Activated CD8-positive, alpha-beta T cell treated with anti-CD3 and anti-CD28 coated beads for 36 hours (primary cell): ENCODE measurements around the gene PYHIN1. TPM values are rescaled to one million over a fixed set of nuclear protein-coding genes. Genes with fewer than 3 reads are reported as not detected.

Experiments used
- ATAC-seq: fragments of 200-7000 bp; cut with Tn5 transposase; one replicate; pipeline ENCODE4 v1.10.0; 2021; ENCODE audit warnings: mild to moderate bottlenecking, moderate library complexity
- CTCF ChIA-PET: fragments of 350-600 bp; sonication (Branson Sonifier 250); formaldehyde crosslinking; loops from one replicate; lab custom pipeline; 2021; ENCODE audit warnings: antibody characterized with exemption; lab: Charles Lee
- POLR2A ChIA-PET: fragments of 350-600 bp; sonication (Branson Sonifier 250); formaldehyde crosslinking; loops from one replicate; lab custom pipeline; 2021; ENCODE audit warnings: antibody characterized with exemption; lab: Charles Lee
- DNase-seq: peaks from one replicate; pipeline ENCODE4 v3.0.0-alpha.2; 2020
- H3K27ac Mint-ChIP-seq: one replicate; pipeline ENCODE4 v1.8.0; 2021; ENCODE audit warnings: mild to moderate bottlenecking, mixed read lengths
- H3K27me3 Mint-ChIP-seq: one replicate; pipeline ENCODE4 v1.8.0; 2021; ENCODE audit warnings: mixed read lengths
- H3K36me3 Mint-ChIP-seq: one replicate; pipeline ENCODE4 v1.8.0; 2021; ENCODE audit warnings: low read depth, mixed read lengths
- H3K4me1 Mint-ChIP-seq: one replicate; pipeline ENCODE4 v1.8.0; 2021; ENCODE audit warnings: low read depth, mixed read lengths
- H3K4me3 Mint-ChIP-seq: one replicate; pipeline ENCODE4 v1.8.0; 2021; ENCODE audit warnings: mild to moderate bottlenecking, moderate library complexity, mixed read lengths
- H3K9me3 Mint-ChIP-seq: one replicate; pipeline ENCODE4 v1.8.0; 2021; ENCODE audit warnings: mixed read lengths
- intact Hi-C: fragments of 100-400 bp; cut with micrococcal nuclease; formaldehyde crosslinking; loops from one replicate; pipeline ENCODE4 v1.10.0; 2022
- total RNA-seq, 2 experiments: library from RNA; stranded (reverse); gene quantifications; one replicate each; pipeline ENCODE4 v1.2.3, GENCODE V29; 2021
- TF ChIP-seq, protein P1 (sequence below): fragments of 200-600 bp; IDR thresholded peaks from one replicate; pipeline ENCODE4 v1.8.0; 2022; ENCODE audit warnings: antibody characterized with exemption, mild to moderate bottlenecking

The PYHIN1 gene
- total RNA-seq, 2 experiments from 2014 or later: 7.0 to 8.5 TPM

DNA sequence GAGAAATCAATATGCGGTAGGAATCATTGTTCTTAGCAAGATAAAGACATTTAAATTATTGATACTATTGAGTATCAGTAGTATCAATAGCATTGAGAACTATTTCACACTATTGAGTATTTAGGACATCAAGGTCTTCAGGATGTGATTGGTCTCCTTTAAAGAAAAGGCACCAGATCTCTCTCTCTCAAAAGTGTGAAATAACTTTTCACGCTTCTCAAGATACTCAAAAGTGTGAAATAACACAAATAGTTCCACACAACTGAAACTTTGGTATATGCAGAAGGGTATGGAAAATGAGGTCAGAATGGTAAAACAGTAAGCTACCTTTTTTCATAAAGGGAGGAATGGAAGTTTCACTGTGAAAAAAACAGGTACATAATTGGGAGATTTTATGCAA lies 6.7 kb upstream of the PYHIN1 start:
- CTCF ChIA-PET: no interaction called here
- no peak overlapping the region for H3K4me3 Mint-ChIP-seq
- H3K27me3 Mint-ChIP-seq: peaks cover 2% of the 10 kb centered on the region
- TF ChIP-seq, protein P1, sequence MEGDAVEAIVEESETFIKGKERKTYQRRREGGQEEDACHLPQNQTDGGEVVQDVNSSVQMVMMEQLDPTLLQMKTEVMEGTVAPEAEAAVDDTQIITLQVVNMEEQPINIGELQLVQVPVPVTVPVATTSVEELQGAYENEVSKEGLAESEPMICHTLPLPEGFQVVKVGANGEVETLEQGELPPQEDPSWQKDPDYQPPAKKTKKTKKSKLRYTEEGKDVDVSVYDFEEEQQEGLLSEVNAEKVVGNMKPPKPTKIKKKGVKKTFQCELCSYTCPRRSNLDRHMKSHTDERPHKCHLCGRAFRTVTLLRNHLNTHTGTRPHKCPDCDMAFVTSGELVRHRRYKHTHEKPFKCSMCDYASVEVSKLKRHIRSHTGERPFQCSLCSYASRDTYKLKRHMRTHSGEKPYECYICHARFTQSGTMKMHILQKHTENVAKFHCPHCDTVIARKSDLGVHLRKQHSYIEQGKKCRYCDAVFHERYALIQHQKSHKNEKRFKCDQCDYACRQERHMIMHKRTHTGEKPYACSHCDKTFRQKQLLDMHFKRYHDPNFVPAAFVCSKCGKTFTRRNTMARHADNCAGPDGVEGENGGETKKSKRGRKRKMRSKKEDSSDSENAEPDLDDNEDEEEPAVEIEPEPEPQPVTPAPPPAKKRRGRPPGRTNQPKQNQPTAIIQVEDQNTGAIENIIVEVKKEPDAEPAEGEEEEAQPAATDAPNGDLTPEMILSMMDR: no peak
- peaks cover 10% of the 10 kb centered on the region for H3K4me1 Mint-ChIP-seq
- POLR2A ChIA-PET: interaction anchor here (1.4 kb wide), 1 partner anchor 84 kb away, joined by 5 read pairs; no protein-coding TSS in a partner anchor
- peak overlapping the region; percentile 26 for H3K27ac Mint-ChIP-seq
- ATAC-seq (no peak), DNase-seq (no peak)
- H3K9me3 Mint-ChIP-seq: peaks cover 16% of the 10 kb centered on the region
- peaks cover 5% of the 10 kb centered on the region for H3K36me3 Mint-ChIP-seq
- intact Hi-C loops: no loop called here

DNA sequence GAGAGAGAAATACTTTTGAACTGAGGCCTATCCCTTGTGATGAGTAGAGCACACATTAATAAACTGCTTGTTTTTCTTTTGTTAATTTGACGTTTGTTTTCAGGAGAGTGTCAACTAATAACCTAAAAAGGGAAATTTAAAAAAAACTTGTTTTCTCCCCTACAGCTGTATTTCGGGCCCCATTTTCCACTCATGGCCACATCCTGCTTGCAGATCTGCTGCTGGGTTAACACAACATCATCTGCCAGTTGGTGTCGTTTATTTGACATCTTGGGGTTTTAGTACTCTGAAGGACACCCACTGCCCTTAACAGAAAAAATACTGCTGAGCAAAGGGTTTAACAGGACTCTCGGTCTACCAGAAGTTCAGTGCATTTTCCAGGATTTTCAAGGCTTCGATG lies 848 bp upstream of the PYHIN1 start:
- H3K27me3 Mint-ChIP-seq: no peaks in the 10 kb centered on the region
- intact Hi-C loops: no loop called here
- peak; percentile 59 for ATAC-seq
- H3K36me3 Mint-ChIP-seq: peaks cover 4% of the 10 kb centered on the region
- H3K27ac Mint-ChIP-seq: peak overlapping the region; percentile 89
- TF ChIP-seq, protein P1: no peak
- DNase-seq: peak; percentile 64
- peaks cover 23% of the 10 kb centered on the region for H3K4me1 Mint-ChIP-seq
- H3K9me3 Mint-ChIP-seq: peaks cover 5% of the 10 kb centered on the region
- H3K4me3 Mint-ChIP-seq: peak overlapping the region; percentile 48
- ChIA-PET CTCF (no interaction called here), POLR2A (no interaction called here)

DNA sequence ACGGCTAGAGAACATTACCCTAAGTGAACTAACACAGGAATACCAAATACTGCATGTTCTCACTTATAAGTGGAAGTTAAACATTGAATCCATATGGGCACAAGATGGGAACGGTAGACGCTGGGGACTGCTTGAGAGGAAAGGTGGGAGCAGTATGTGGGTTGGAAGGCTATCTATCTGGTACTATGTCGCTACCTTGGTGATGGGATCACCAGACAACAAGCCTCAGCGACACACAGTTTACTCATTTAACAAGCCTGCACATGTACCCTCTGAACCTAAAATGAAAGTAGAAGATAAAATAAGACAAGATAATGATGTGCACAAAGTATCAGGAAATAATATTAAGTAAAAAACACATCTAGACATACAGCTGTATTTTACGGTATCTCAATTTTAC lies 819 bp downstream of the PYHIN1 start:
- DNase-seq (peak; percentile 10), ATAC-seq (peak; percentile 68)
- Mint-ChIP-seq H3K4me3 (peak overlapping the region; percentile 82), H3K9me3 (peaks cover 4% of the 10 kb centered on the region), H3K4me1 (peaks cover 29% of the 10 kb centered on the region), H3K27me3 (peaks cover 2% of the 10 kb centered on the region), H3K36me3 (peaks cover 6% of the 10 kb centered on the region), H3K27ac (peak overlapping the region; percentile 92)
- intact Hi-C loops: no loop called here
- ChIA-PET CTCF (no interaction called here), POLR2A (interaction anchor here (2.3 kb wide), 1 partner anchor 77 kb away, joined by 10 read pairs; the partner anchor contains the start of gene IFI16)
- TF ChIP-seq, protein P1: no peak

DNA sequence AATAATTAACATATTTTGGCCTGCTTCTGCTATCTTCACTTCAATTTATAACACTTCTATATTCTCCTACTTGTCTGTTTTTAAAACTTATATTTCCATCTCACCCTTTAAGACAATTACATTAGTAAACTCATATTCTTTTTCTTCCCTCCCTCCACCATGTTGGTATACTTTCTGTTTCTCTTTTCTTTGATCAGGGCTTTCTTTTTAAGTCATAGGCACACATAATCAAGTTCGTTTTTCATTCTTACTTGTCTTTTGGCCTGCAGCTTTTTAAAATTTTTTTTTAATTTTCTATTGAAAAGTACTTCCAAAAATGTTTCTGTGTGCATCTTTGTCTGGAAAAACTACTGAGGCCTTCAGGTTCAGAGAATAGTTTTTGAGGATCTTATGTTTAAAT lies 2.3 kb downstream of the PYHIN1 start:
- intact Hi-C loops: no loop called here
- H3K27ac Mint-ChIP-seq: peak overlapping the region; percentile 81
- H3K4me3 Mint-ChIP-seq: peak overlapping the region; percentile 67
- no peak for DNase-seq
- no peaks in the 10 kb centered on the region for H3K9me3 Mint-ChIP-seq
- ChIA-PET CTCF (no interaction called here), POLR2A (no interaction called here)
- peaks cover 2% of the 10 kb centered on the region for H3K27me3 Mint-ChIP-seq
- peaks cover 31% of the 10 kb centered on the region for H3K4me1 Mint-ChIP-seq
- ATAC-seq: no peak
- TF ChIP-seq, protein P1: no peak
- peaks cover 7% of the 10 kb centered on the region for H3K36me3 Mint-ChIP-seq

DNA sequence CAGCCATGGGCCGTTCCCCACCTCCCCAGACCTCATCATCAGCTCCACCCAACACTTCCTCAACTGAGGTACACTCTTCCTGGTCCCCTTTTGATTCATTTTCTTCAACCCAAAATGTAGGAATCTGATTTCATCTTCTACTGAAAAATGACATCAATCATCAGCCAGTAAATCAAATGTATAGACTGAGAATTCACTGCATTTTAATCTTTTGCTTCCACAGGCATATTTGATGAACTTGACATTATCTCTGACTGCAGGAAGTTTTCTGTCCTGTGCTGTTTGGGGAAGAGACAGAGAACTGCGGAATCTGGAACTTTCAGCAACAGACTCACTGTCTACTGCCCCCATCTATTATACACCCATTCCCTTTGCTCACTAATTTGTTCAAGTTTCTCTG lies 7.8 kb downstream of the PYHIN1 start:
- no peaks in the 10 kb centered on the region for H3K9me3 Mint-ChIP-seq
- ATAC-seq: no peak
- peaks cover 10% of the 10 kb centered on the region for H3K36me3 Mint-ChIP-seq
- H3K4me3 Mint-ChIP-seq: no peak overlapping the region
- TF ChIP-seq, protein P1: no peak
- no peak for DNase-seq
- H3K4me1 Mint-ChIP-seq: peaks cover 41% of the 10 kb centered on the region
- no peak overlapping the region for H3K27ac Mint-ChIP-seq
- peaks cover 8% of the 10 kb centered on the region for H3K27me3 Mint-ChIP-seq
- POLR2A ChIA-PET: no interaction called here
- CTCF ChIA-PET: no interaction called here
- intact Hi-C loops: no loop called here
